PC-9 (cell line): ENCODE measurements around the gene TGFBI.

ENCODE experiments used
- CTCF ChIP-seq: fragments of 200-600 bp; sonication (generic); conservative IDR thresholded peaks from 2 replicates; pipeline ENCODE4 v1.6.1; 2017; ENCODE audit warnings: mixed run types, antibody characterized with exemption, mild to moderate bottlenecking, moderate library complexity
- EZH2 ChIP-seq: fragments of 200-600 bp; sonication (generic); IDR thresholded peaks from 2 replicates; pipeline ENCODE4 v1.8.0; 2017; ENCODE audit warnings: antibody characterized with exemption, low read depth

DNA sequence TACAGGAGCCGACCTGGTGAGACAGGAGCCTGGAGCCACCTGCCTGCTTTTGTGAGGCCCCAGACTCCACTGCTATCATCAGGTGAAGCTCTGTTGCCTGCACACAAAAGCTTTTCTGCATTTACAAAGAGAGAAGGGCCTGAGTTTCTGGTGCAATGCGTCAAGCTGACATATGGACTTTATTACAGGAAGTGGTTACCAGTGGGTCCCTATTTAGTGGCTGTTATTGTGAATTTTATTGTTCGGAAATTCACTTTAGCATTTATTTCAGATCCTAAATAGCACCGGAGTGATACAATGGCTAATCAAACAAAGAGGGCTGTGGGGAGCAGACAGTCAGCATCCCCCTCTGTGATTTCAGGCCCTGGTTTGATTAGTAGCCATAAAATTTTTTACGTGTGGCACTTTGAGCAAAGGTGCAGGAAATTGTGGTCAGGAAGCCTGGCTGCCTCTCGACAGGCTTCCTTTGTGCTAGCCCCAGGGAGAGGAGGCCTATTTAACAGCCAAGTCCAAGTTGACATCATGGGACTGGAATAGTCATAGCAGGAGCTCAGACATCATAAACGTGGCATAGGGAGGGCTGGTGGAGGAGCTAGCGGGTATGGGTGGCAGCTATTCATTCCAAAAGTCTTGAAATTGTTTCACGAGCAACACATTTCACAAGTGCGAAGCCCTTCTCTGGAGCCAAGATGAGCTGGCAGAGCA lies 8.4 kb downstream of the TGFBI start:
- TF ChIP-seq CTCF (no peak), EZH2 (no peak)
